Loucy (cell line): ENCODE data around the gene HOXA3.

Experiments
- CTCF ChIP-seq: fragments of 200-600 bp; sonication (generic); conservative IDR thresholded peaks from 2 replicates; pipeline ENCODE4 v1.5.1; 2014; ENCODE audit warnings: mild to moderate bottlenecking, antibody characterized with exemption, low read length
- EZH2phosphoT487 ChIP-seq: fragments of 200-600 bp; IDR thresholded peaks from 2 replicates; pipeline ENCODE4 v1.6.1; 2018; ENCODE audit warnings: antibody characterized with exemption, mild to moderate bottlenecking, moderate library complexity, borderline replicate concordance

- TF ChIP-seq CTCF (no peak), EZH2phosphoT487 (no peak)
Measured at GRCh38 chr7:27121684-27122076, 30.7 kb downstream of the HOXA3 start.
